Cardiac fibroblast (primary cell): Measurements from ENCODE around the gene L3MBTL3.

ENCODE experiments used
- DNase-seq, 2 donors: peaks; one replicate each; pipeline versions ENCODE4 v3.0.0 to v3.0.0-alpha.2; 2010; ENCODE audit warnings: low read depth in 2 of 2
- H3K4me3 ChIP-seq, 2 donors: replicated peaks in 1 of 2; 1 replicate in 1 of 2; 2 replicates in 1 of 2; pipeline ENCODE4 v1.5.1; 2011; ENCODE audit warnings: low read depth in 2 of 2, low read length in 2 of 2, mild to moderate bottlenecking in 2 of 2, moderate library complexity in 1 of 2
- CTCF ChIP-seq: IDR thresholded peaks from one replicate; pipeline ENCODE4 v1.5.1; 2011; ENCODE audit warnings: low read depth, mild to moderate bottlenecking, low read length, inconsistent platforms

Gene L3MBTL3

DNA sequence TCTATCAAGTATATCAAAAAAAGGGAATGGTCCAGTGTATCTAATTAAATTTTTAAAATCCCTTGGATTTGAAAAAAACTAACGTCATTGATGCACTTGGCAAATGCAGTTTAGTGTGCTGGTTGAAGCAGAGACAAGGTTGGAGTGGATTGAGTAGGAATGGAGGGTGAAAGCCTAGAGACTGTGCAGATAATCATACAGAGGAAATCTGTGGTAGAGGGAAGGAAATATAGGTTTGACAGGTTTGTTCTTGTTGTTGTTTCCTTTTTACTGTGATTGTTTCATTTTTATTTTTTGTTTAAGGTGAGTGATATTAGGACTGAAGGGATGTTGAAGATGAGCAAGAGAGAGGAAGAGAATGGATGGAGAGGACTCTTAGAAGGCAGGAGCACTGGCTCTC is 29.0 kb upstream of the L3MBTL3 start:
- DNase-seq: no peak
- TF ChIP-seq CTCF: no peak
- H3K4me3 ChIP-seq: no peak overlapping the region

- DNase-seq: no peak
- no peak overlapping the region for H3K4me3 ChIP-seq
- TF ChIP-seq CTCF: no peak
These were observed 25.5 kb upstream of the L3MBTL3 start for GRCh38 chr6:129992881-129993280.

DNA sequence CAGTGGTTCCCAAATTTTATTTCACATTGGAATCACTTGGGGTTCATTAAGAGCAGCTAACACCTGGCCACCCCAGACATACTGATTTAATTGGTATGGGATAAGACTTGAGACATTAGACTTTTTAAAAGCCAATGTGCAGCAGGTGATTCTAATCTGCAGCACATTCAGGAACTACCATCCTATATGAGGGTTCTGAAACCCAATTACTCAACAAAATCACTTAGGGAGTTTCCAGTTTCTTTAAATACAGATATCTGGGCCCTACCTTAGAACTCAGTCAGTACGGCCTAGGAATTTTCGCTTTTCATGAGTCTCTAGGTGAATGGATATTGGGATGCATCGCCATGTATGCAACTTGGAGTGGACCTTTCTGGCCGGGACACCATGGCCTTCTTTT is 24.0 kb upstream of the L3MBTL3 start:
- DNase-seq: no peak
- no peak overlapping the region for H3K4me3 ChIP-seq
- TF ChIP-seq CTCF: no peak

DNA sequence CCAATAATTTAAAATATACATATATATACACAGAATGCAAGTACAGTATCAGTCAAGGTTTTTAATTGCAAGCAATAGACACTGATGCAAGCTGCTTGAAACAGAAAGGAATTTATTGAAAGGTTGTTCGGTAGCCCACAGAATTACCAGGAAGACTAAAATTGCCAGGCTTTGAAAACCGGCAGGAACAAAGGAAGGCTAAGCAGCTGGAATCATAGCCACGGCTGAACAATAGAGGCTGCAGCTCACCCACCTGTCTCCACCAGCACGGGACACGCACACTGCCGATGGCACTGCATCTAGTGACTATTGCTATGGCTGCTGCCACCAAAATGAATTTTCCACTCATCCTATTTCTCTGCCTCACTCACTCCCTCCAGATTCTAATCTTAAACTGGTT is 22.0 kb upstream of the L3MBTL3 start:
- no peak for DNase-seq
- H3K4me3 ChIP-seq: no peak overlapping the region
- TF ChIP-seq CTCF: no peak

- no peak for DNase-seq
- TF ChIP-seq CTCF: no peak
- H3K4me3 ChIP-seq: no peak overlapping the region
These were observed 17.6 kb upstream of the L3MBTL3 start for GRCh38 chr6:130000526-130001421.

DNA sequence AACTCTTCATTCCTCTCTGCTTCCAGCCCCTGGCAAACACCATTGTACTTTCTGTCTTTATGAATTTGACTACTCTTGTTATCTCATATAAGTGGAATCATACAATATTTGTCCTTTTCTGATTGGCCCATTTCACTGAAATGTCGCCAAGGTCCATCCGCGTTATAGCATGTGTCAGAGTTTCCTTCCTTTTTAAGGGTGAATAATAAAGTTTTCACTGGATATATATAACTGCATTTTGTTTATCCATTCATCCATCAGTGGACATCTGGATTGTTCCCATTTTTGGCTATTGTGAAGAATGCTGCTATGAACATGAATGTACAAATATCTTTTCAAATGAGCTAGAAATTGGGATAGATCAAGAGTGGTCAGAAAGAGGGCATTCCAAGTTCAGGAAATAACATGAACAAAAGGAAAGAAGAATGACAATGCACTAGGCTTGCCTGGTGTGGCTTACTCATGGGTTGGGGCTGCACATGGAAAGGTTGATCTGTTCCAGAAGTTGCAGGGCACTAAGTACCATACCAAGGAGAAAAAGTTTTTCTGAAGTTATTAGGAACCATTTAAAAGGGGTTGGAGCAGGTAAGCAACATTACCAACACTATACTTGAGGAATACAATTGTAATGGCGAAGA is 10.0 kb upstream of the L3MBTL3 start:
- no peak overlapping the region for H3K4me3 ChIP-seq
- no peak for TF ChIP-seq CTCF

More for the DNA sequence above, 10.0 kb upstream of the L3MBTL3 start:
- peak; percentile 49 to 72 for DNase-seq
